GM21723 (cell line): ENCODE data around the gene EIF4A2.

ENCODE experiments used
- ATAC-seq: cut with Tn5 transposase; IDR thresholded peaks from one replicate; pipeline ENCODE4 v1.9.1; 2021; ENCODE audit warnings: mild to moderate bottlenecking, moderate library complexity; ENCODE audit not compliant: unreplicated experiment

EIF4A2 gene

GRCh38 chr3:186783058-186783730 lies at the start of gene EIF4A2:
TSS of gene EIF4A2 (plus strand) at chr3:186783577. CDS start at chr3:186783611, 34 bp downstream.
- ATAC-seq: peak; percentile 61

GRCh38 chr3:186742618-186743380 lies 40.6 kb upstream of the EIF4A2 start:
- no peak for ATAC-seq

- no peak for ATAC-seq
Measured at GRCh38 chr3:186743666-186744065, 39.7 kb upstream of the EIF4A2 start.

GRCh38 chr3:186746008-186746407 lies 37.4 kb upstream of the EIF4A2 start:
- ATAC-seq: no peak

GRCh38 chr3:186750316-186750715 lies 33.1 kb upstream of the EIF4A2 start:
- no peak for ATAC-seq

- ATAC-seq: no peak
Measured at GRCh38 chr3:186751480-186751879, 31.9 kb upstream of the EIF4A2 start.

- ATAC-seq: no peak
Measured at GRCh38 chr3:186754006-186754405, 29.4 kb upstream of the EIF4A2 start.

GRCh38 chr3:186754871-186755270 lies 28.5 kb upstream of the EIF4A2 start:
- ATAC-seq: no peak

GRCh38 chr3:186757214-186757613 lies 26.2 kb upstream of the EIF4A2 start:
- no peak for ATAC-seq

- ATAC-seq: no peak
Measured at GRCh38 chr3:186757686-186758220, 25.6 kb upstream of the EIF4A2 start.

GRCh38 chr3:186759231-186759930 lies 24.0 kb upstream of the EIF4A2 start:
- no peak for ATAC-seq

- no peak for ATAC-seq
Measured at GRCh38 chr3:186760141-186760833, 23.1 kb upstream of the EIF4A2 start.

- no peak for ATAC-seq
Measured at GRCh38 chr3:186760897-186761447, 22.4 kb upstream of the EIF4A2 start.

GRCh38 chr3:186772281-186772694 lies 11.1 kb upstream of the EIF4A2 start:
- ATAC-seq: peak; percentile 39

GRCh38 chr3:186772701-186773417 lies 10.5 kb upstream of the EIF4A2 start:
- peak; percentile 93 for ATAC-seq

- no peak for ATAC-seq
Measured at GRCh38 chr3:186775999-186776398, 7.4 kb upstream of the EIF4A2 start.

- ATAC-seq: no peak
Measured at GRCh38 chr3:186779204-186779603, 4.2 kb upstream of the EIF4A2 start.

- no peak for ATAC-seq
Measured at GRCh38 chr3:186782542-186783057, 777 bp upstream of the EIF4A2 start.

GRCh38 chr3:186783731-186784515 lies 546 bp downstream of the EIF4A2 start:
- peak; percentile 71 for ATAC-seq
